Left cardiac atrium (tissue), 4 donors: ENCODE results near the gene FNDC3A. TPM values are rescaled to one million over a fixed set of nuclear protein-coding genes. Genes with fewer than 3 reads are reported as not detected.
"Not testable (repeated sequence)": the region's sequence is repeated elsewhere in the genome, so short reads cannot be mapped to it uniquely, and the experiment has no call there.

Experiments
- ATAC-seq, 2 donors: fragments of 200-7000 bp; cut with Tn5 transposase; one replicate each; pipeline ENCODE4 v1.9.1; 2020; ENCODE audit warnings: mild to moderate bottlenecking in 2 of 2, moderate library complexity in 2 of 2
- DNase-seq: peaks from one replicate; pipeline ENCODE4 v3.0.0-alpha.2; 2020
- intact Hi-C, 2 donors: fragments of 100-400 bp; cut with DNase I; formaldehyde crosslinking; loops; one replicate each; pipeline versions ENCODE4 v1.14.1 to v1.15.1; 2022 to 2023
- total RNA-seq, 2 donors: library from RNA; stranded (reverse); fragmentation: NEBNext Ultra II Directional; extraction: Animal tissue kit (Norgen Biotek cat#: 25700); gene quantifications; one replicate each; pipeline ENCODE4 v1.2.1, GENCODE V29; 2021
- donor health status: DM: no; HTN: yes; CAD: no.
- donor health status: DM: no; HTN: yes; CAD: no; lungs with severe emphysema.
- donor health status: DM: yes; HTN: yes; CAD: no.
- donor health status: Dilated cardiomyopathy.

Gene FNDC3A
- total RNA-seq, 2 donors from 2014 or later = 22.0 to 35.8 TPM

- DNase-seq (no peak), ATAC-seq (no peak)
- intact Hi-C loops = no loop called here
Measured at GRCh38 chr13:49020940-49021553, 45.3 kb downstream of the FNDC3A start.

- ATAC-seq = no peak
- intact Hi-C loops = no loop called here
Measured at GRCh38 chr13:49021953-49022352, 46.2 kb downstream of the FNDC3A start.

GRCh38 chr13:49022472-49023144 is 46.9 kb downstream of the FNDC3A start:
- intact Hi-C loops = no loop called here
- ATAC-seq = no peak
- DNase-seq = no peak

More at GRCh38 chr13:49021953-49022352, 46.2 kb downstream of the FNDC3A start:
- DNase-seq = no peak

- intact Hi-C loops = no loop called here
- ATAC-seq = no peak
- no peak for DNase-seq
Measured at GRCh38 chr13:49023431-49023830, 47.7 kb downstream of the FNDC3A start.

GRCh38 chr13:49026851-49027250 is 51.1 kb downstream of the FNDC3A start:
- no peak for DNase-seq
- ATAC-seq = no peak
- intact Hi-C loops = no loop called here

GRCh38 chr13:49029570-49029969 is 53.9 kb downstream of the FNDC3A start:
- no peak for ATAC-seq
- DNase-seq = no peak

GRCh38 chr13:49030213-49030612 is 54.5 kb downstream of the FNDC3A start:
- intact Hi-C loops = no loop called here
- ATAC-seq = no peak
- DNase-seq = no peak

More at GRCh38 chr13:49029570-49029969, 53.9 kb downstream of the FNDC3A start:
- intact Hi-C loops = no loop called here

- DNase-seq (no peak), ATAC-seq (no peak)
- intact Hi-C loops = no loop called here
Measured at GRCh38 chr13:49040872-49041271, 65.2 kb downstream of the FNDC3A start.

- DNase-seq (no peak), ATAC-seq (no peak)
- intact Hi-C loops = no loop called here
Measured at GRCh38 chr13:49042476-49042875, 66.8 kb downstream of the FNDC3A start.

- intact Hi-C loops = no loop called here
- no peak for DNase-seq
- no peak for ATAC-seq
Measured at GRCh38 chr13:49044008-49044407, 68.3 kb downstream of the FNDC3A start.

GRCh38 chr13:49044836-49045235 is 69.1 kb downstream of the FNDC3A start:
- intact Hi-C loops = no loop called here
- no peak for ATAC-seq
- no peak for DNase-seq

- DNase-seq = no peak
- ATAC-seq = no peak
- intact Hi-C loops = no loop called here
Measured at GRCh38 chr13:49046002-49046401, 70.3 kb downstream of the FNDC3A start.

- ATAC-seq (peak in 1 of 2 donors; percentile 68), DNase-seq (no peak)
- intact Hi-C loops = no loop called here
Measured at GRCh38 chr13:49046519-49046918, 70.8 kb downstream of the FNDC3A start.

GRCh38 chr13:49052813-49053212 is 77.1 kb downstream of the FNDC3A start:
- intact Hi-C loops = no loop called here
- DNase-seq (no peak), ATAC-seq (no peak)

- intact Hi-C loops = no loop called here
- ATAC-seq = no peak
- DNase-seq = no peak
Measured at GRCh38 chr13:49053215-49053614, 77.5 kb downstream of the FNDC3A start.

- ATAC-seq (no peak), DNase-seq (no peak)
- intact Hi-C loops = no loop called here
Measured at GRCh38 chr13:49053906-49054305, 78.2 kb downstream of the FNDC3A start.

GRCh38 chr13:49055021-49055420 is 79.3 kb downstream of the FNDC3A start:
- ATAC-seq (no peak), DNase-seq (no peak)
- intact Hi-C loops = no loop called here

- ATAC-seq (no peak), DNase-seq (no peak)
- intact Hi-C loops = no loop called here
Measured at GRCh38 chr13:49057176-49057575, 81.5 kb downstream of the FNDC3A start.

GRCh38 chr13:49058761-49059160 is 83.0 kb downstream of the FNDC3A start:
- intact Hi-C loops = no loop called here
- no peak for ATAC-seq
- no peak for DNase-seq

GRCh38 chr13:49060678-49061387 is 85.1 kb downstream of the FNDC3A start:
- intact Hi-C loops = no loop called here
- no peak for ATAC-seq
- DNase-seq = no peak

- DNase-seq, intact Hi-C loops, ATAC-seq: not testable (repeated sequence)
Measured at GRCh38 chr13:49061388-49061752, 85.7 kb downstream of the FNDC3A start.
